Measurements from ENCODE around the gene TCF7L1. TPM values are rescaled to one million over a fixed set of nuclear protein-coding genes. Genes with fewer than 3 reads are reported as not detected.

The TCF7L1 gene
- total RNA-seq, 1 donor from 2014 or later: 83.8 TPM

DNA sequence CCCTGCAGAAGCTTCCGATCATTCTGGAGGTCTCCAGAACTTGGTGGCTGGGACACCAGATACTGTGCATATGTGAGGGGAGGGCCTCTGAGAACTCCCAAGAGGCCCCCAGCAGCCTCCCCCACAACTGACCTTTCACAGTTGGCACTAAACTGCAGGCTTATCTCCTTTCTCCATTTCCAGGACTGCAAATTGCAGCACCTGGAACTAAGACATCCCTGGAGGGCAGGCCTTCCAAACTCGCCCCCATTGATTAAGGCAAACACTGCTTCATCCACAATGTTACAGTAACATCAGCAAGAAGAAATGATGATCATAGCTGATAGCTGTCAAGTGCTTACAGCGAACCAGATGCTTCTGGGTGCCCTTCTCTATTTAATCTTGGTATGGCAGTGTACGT is 126.7 kb downstream of the TCF7L1 start:
- peaks cover 81% of the 10 kb centered on the region for H3K4me1 Mint-ChIP-seq (ENCODE audit: unreplicated experiment)
- DNase-seq (ENCODE audit: low spot score): no peak
- no peaks in the 10 kb centered on the region for H3K9me3 Mint-ChIP-seq (ENCODE audit: unreplicated experiment)
- TF ChIP-seq, protein P1, sequence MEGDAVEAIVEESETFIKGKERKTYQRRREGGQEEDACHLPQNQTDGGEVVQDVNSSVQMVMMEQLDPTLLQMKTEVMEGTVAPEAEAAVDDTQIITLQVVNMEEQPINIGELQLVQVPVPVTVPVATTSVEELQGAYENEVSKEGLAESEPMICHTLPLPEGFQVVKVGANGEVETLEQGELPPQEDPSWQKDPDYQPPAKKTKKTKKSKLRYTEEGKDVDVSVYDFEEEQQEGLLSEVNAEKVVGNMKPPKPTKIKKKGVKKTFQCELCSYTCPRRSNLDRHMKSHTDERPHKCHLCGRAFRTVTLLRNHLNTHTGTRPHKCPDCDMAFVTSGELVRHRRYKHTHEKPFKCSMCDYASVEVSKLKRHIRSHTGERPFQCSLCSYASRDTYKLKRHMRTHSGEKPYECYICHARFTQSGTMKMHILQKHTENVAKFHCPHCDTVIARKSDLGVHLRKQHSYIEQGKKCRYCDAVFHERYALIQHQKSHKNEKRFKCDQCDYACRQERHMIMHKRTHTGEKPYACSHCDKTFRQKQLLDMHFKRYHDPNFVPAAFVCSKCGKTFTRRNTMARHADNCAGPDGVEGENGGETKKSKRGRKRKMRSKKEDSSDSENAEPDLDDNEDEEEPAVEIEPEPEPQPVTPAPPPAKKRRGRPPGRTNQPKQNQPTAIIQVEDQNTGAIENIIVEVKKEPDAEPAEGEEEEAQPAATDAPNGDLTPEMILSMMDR (IDR thresholded peaks at IDR 0.05; ENCODE audit: unreplicated experiment): no peak
- H3K36me3 Mint-ChIP-seq (ENCODE audit: low read depth, unreplicated experiment): peaks cover 42% of the 10 kb centered on the region
- peaks cover 31% of the 10 kb centered on the region for H3K27me3 Mint-ChIP-seq (ENCODE audit: unreplicated experiment)
- H3K27ac Mint-ChIP-seq (ENCODE audit: unreplicated experiment): peak overlapping the region; percentile 88
- H3K4me3 Mint-ChIP-seq (ENCODE audit: unreplicated experiment): no peak overlapping the region

DNA sequence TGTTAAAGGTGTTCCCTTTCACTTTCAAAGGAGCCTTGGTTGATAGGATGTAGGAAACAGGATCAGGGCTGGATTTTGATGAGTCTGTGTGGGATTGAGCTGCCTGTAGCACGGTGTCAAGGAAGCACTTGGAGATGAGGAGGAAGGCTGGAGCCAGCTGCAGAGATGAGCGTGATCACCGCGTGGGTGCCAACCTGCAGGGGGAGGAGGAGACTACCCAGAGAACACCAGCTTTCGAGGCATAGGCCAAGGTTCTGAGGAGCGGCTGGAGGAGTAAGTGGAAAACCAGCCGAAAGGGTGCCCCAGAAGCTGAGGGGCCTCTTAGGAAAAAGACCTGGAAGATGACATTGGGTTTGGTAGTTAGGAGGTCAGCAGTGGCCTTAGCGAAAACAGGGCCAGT is 130.4 kb downstream of the TCF7L1 start:
- TF ChIP-seq, protein P1 (IDR thresholded peaks at IDR 0.05; ENCODE audit: unreplicated experiment): no peak
- H3K27ac Mint-ChIP-seq (ENCODE audit: unreplicated experiment): no peak overlapping the region
- H3K36me3 Mint-ChIP-seq (ENCODE audit: low read depth, unreplicated experiment): peaks cover 42% of the 10 kb centered on the region
- peaks cover 26% of the 10 kb centered on the region for H3K27me3 Mint-ChIP-seq (ENCODE audit: unreplicated experiment)
- H3K4me1 Mint-ChIP-seq (ENCODE audit: unreplicated experiment): peaks cover 72% of the 10 kb centered on the region
- no peak for DNase-seq (ENCODE audit: low spot score)
- no peaks in the 10 kb centered on the region for H3K9me3 Mint-ChIP-seq (ENCODE audit: unreplicated experiment)
- no peak overlapping the region for H3K4me3 Mint-ChIP-seq (ENCODE audit: unreplicated experiment)

DNA sequence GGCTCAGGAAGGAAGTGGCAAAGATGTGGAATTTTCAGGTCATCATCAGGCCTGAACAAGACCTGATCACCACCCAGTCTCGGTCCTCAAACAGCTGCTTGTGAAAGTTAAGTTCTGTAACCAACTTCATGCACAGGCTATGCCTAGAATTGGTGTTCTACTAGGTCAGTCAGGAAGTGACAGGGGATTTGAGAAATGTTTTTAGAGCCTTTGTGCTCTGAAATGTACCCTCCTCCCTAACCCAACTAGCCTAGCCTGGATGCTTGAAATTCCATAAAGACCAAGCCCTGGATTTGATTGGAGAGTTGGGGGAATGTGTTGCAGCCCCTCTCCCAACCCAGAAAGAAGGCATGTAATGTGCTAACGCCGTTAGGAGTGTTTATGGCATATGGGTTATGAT is 131.3 kb downstream of the TCF7L1 start:
- H3K36me3 Mint-ChIP-seq (ENCODE audit: low read depth, unreplicated experiment): peaks cover 38% of the 10 kb centered on the region
- DNase-seq (ENCODE audit: low spot score): no peak
- no peak overlapping the region for H3K4me3 Mint-ChIP-seq (ENCODE audit: unreplicated experiment)
- peaks cover 68% of the 10 kb centered on the region for H3K4me1 Mint-ChIP-seq (ENCODE audit: unreplicated experiment)
- peak overlapping the region; percentile 54 for H3K27ac Mint-ChIP-seq (ENCODE audit: unreplicated experiment)
- peaks cover 23% of the 10 kb centered on the region for H3K27me3 Mint-ChIP-seq (ENCODE audit: unreplicated experiment)
- TF ChIP-seq, protein P1 (IDR thresholded peaks at IDR 0.05; ENCODE audit: unreplicated experiment): no peak
- no peaks in the 10 kb centered on the region for H3K9me3 Mint-ChIP-seq (ENCODE audit: unreplicated experiment)

DNA sequence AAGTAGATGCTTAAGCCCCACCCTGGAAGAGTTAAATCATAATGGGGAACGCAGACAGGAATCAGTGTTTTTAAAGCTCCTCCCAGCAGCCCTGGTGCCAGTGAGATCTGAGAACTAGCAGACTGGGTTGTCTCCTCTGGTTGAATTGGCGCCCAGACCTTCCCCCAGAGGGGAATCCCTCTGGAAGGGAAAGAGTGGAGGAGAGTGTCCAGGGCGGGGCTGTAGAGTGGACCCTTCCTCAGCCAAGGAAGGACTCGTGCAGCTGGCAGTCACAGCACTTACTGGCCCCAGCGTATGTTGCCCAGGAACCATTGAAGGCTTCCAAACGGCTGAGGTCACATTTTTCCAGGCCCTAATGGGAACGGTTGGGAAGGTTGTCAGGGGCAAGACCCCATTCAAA is 132.1 kb downstream of the TCF7L1 start:
- DNase-seq (ENCODE audit: low spot score): no peak
- Mint-ChIP-seq H3K27me3 (ENCODE audit: unreplicated experiment) (peaks cover 20% of the 10 kb centered on the region), H3K4me3 (ENCODE audit: unreplicated experiment) (no peak overlapping the region), H3K36me3 (ENCODE audit: low read depth, unreplicated experiment) (peaks cover 36% of the 10 kb centered on the region), H3K9me3 (ENCODE audit: unreplicated experiment) (no peaks in the 10 kb centered on the region), H3K4me1 (ENCODE audit: unreplicated experiment) (peaks cover 68% of the 10 kb centered on the region), H3K27ac (ENCODE audit: unreplicated experiment) (no peak overlapping the region)
- TF ChIP-seq, protein P1 (IDR thresholded peaks at IDR 0.05; ENCODE audit: unreplicated experiment): no peak

DNA sequence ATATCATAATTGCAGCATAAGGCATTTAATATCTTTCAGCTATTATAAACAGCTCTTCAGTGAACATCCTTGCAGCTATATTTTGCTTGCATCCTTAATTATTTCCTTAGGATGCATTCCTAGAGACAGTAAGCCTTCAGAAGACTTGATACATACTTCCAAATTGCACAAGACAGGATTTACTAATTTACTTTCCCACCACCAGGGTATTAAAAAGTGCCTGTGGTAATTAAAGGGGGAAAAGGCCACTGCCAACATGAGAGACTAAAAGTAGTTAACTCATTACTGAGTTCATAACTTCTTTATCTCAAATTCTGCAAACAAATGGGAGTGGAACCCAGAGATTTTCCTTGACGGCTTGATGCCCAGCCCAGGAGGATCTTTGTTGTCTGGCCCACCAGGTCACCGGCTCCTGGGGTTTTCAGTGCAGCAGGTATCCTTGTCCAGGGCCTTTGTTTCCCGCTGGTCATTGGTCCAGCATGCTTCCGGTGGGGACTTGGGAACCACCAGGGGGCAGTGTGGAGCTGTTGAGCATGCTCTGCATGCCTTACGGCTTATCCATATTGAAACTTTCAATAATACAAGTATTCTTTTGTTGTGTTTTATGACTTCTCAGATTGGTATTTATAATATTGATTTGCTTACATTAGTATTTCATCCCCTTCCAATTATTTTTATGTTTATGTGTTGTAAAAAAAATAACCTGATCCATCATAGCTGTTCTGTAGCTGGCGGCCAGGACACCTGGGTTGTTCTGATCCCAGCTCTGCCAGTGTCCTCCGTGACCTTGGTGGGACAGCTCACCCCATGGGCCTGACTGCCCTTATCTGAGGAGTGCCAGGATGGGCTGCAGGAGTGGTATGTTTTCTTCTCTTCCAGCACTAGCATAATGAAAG is 133.2 kb downstream of the TCF7L1 start:
- Mint-ChIP-seq H3K27ac (ENCODE audit: unreplicated experiment) (peak overlapping the region; percentile 36), H3K4me3 (ENCODE audit: unreplicated experiment) (no peak overlapping the region), H3K4me1 (ENCODE audit: unreplicated experiment) (peaks cover 68% of the 10 kb centered on the region), H3K36me3 (ENCODE audit: low read depth, unreplicated experiment) (peaks cover 35% of the 10 kb centered on the region), H3K9me3 (ENCODE audit: unreplicated experiment) (no peaks in the 10 kb centered on the region), H3K27me3 (ENCODE audit: unreplicated experiment) (peaks cover 25% of the 10 kb centered on the region)
- TF ChIP-seq, protein P1 (IDR thresholded peaks at IDR 0.05; ENCODE audit: unreplicated experiment): peak; percentile 77
- DNase-seq (ENCODE audit: low spot score): peak; percentile 62

All from endothelial cell (in vitro differentiated cells).